Mucosa of gallbladder (tissue), 1 donor: ENCODE measurements around the gene ZNF576. TPM values are rescaled to one million over a fixed set of nuclear protein-coding genes. Genes with fewer than 3 reads are reported as not detected.

Source experiments
- total RNA-seq: library from RNA; stranded (reverse); gene quantifications from one replicate; pipeline ENCODE4 v1.2.1, GENCODE V29; 2021
- donor health status: DM: no; HTN: no; CAD: no.

Gene ZNF576
- total RNA-seq, 1 donor from 2014 or later = 17.9 TPM

Other genes with a start within 250 kb of the ZNF576 start
- not detected for gene CD177, start 242.9 kb upstream of the ZNF576 start, total RNA-seq
- not detected for gene TEX101, start 181.7 kb upstream of the ZNF576 start, total RNA-seq
- 1.6 TPM for gene LYPD3, start 131.0 kb upstream of the ZNF576 start, total RNA-seq
- 35.3 TPM for gene PHLDB3, start 91.8 kb upstream of the ZNF576 start, total RNA-seq
- 55.4 TPM for gene ETHE1, start 69.4 kb upstream of the ZNF576 start, total RNA-seq
- gene ZNF575, start 63.4 kb upstream of the ZNF576 start, total RNA-seq = 4.1 TPM
- gene XRCC1, start 21.1 kb upstream of the ZNF576 start, total RNA-seq = 33.6 TPM
- 13.3 TPM for gene PINLYP, start 20.8 kb upstream of the ZNF576 start, total RNA-seq
- gene IRGQ, start 461 bp upstream of the ZNF576 start, total RNA-seq = 35.7 TPM
- 0.52 TPM for gene SRRM5, start 15.5 kb downstream of the ZNF576 start, total RNA-seq
- 54.4 TPM for gene ZNF428, start 23.0 kb downstream of the ZNF576 start, total RNA-seq
- 20.6 TPM for gene CADM4, start 43.3 kb downstream of the ZNF576 start, total RNA-seq
- gene PLAUR, start 73.6 kb downstream of the ZNF576 start, total RNA-seq = 46.3 TPM
- not detected for gene IRGC, start 119.5 kb downstream of the ZNF576 start, total RNA-seq
- gene SMG9, start 158.4 kb downstream of the ZNF576 start, total RNA-seq = 71.4 TPM
- gene KCNN4, start 184.4 kb downstream of the ZNF576 start, total RNA-seq = 10.5 TPM
- 1.6 TPM for gene LYPD5, start 205.9 kb downstream of the ZNF576 start, total RNA-seq
- 10.3 TPM for gene ZNF283, start 230.7 kb downstream of the ZNF576 start, total RNA-seq